Superior temporal gyrus (tissue), 1 donor: Measurements from ENCODE around the gene GFY.
"Not testable (repeated sequence)": the region's sequence is repeated elsewhere in the genome, so short reads cannot be mapped to it uniquely, and the experiment has no call there.

Experiments used
- DNase-seq: peaks from one replicate; pipeline ENCODE4 v3.0.0-alpha.2; 2016; ENCODE audit errors: extremely low spot score

GFY gene

DNA sequence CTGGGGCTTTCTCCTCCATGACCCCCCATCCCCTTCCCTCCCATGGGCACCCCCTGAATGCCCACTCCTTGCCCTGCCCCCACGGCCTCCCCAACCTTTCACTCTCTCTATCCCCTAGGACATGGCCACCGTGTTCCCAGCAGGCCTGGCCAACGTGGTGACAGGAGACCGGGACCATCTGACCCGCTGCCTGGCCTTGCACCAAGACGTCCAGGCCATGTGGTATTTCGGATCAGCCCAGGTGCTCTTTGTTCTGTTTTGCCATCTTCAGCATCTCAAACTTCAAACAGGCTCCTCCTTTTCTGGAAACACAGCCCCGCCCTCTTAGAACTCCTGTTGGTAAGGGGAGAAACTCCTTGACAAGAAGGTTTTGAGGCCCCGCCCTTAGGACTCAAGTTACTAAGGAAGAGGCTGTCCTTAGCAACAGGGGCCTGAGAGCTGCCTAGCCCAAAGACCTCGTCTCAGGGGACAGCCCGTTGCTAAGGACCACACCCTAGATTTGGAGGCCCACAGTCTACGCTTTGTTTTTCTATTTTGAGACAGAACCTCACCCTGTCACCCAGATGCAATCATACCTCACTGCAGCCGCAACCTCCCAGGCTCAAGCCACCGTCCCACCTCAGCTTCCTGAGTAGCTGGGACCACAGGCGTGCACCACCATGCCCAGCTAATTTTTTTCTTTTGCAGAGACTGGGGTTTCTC, 43.7 kb downstream of the GFY start:
- DNase-seq, result no peak

DNA sequence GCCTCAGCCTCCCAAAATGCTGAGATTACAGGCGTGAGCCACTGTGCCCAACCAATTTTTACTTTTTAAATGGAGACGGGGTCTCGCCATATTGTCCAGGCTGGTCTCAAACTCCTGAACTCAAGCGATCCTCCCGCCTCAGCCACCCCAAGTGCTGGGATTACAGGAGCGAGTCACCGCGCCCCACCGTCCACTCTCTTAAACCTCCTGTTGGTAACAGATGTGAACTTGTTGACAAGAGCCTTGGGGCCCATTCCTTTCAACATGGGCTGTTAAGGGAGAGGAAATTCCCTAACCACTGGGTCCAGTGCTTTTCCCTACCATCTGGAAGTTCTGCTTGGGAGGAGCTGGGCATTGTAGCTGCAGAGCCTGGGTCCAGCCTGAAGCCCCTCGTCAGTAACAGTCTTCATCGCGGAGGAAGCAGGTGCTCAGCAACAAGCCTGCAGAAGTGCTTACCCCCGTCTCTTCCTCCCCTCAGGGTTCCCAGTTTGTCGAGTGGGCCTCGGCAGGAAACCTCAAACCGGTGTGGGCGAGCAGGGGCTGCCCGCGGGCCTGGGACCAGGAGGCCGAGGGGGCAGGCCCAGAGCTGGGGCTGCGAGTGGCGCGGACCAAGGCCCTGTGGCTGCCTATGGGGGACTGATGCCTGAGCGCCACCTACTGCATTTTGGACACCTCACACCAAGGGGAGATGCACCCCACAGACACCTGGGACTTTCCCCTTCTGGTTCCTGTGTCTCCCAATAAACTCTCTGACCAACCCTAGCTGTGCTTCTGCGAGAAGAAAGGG, 44.8 kb downstream of the GFY start:
- DNase-seq, result no peak

GRCh38 chr19:49470615-49470978, 45.4 kb downstream of the GFY start:
- DNase-seq, result no peak

- DNase-seq, result no peak
Observed at GRCh38 chr19:49472936-49473335, 47.7 kb downstream of the GFY start.

GRCh38 chr19:49473501-49473867, 48.3 kb downstream of the GFY start:
- DNase-seq, result not testable (repeated sequence)

DNA sequence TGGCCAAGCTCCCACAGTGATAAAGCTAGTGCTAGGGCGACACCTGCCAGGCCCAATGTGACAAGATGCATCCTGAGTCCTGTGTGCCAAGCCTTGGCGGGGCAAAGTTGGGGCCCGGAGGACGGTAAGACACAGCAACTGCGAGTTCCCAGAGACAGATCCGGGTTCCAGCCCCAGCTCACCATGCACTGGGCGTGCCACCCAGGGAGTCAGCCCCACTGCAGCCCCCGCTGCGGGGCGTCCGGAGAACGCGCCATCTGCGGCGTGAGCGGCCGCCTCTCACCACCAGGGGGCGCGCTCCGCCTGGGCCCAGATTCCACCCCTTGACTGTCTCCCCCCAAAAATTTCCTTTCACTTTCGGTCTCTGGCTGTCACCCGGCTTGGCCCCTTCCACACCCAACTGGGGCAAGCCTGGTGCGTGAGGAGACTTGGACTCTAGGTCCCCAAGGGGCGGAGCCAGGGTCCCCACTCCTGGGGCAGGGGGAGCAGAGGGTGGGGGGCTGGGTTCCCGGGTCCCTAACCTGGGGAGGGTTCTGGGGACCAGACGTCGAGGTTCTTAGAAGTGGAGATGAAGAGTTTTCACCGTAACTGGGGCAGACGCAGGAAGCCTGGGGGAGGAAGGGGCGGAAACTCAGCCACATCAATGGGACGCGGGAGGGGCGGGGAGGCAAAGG, 48.8 kb downstream of the GFY start, which contains the start of gene FLT3LG:
FLT3LG (plus strand) TSS at position 348 of the 674 bp plus-strand sequence. CDS start 425 bp downstream, outside the sequence.
- DNase-seq, result peak; percentile 60

- DNase-seq, result no peak
Observed at GRCh38 chr19:49474542-49474924, 49.3 kb downstream of the GFY start.

DNA sequence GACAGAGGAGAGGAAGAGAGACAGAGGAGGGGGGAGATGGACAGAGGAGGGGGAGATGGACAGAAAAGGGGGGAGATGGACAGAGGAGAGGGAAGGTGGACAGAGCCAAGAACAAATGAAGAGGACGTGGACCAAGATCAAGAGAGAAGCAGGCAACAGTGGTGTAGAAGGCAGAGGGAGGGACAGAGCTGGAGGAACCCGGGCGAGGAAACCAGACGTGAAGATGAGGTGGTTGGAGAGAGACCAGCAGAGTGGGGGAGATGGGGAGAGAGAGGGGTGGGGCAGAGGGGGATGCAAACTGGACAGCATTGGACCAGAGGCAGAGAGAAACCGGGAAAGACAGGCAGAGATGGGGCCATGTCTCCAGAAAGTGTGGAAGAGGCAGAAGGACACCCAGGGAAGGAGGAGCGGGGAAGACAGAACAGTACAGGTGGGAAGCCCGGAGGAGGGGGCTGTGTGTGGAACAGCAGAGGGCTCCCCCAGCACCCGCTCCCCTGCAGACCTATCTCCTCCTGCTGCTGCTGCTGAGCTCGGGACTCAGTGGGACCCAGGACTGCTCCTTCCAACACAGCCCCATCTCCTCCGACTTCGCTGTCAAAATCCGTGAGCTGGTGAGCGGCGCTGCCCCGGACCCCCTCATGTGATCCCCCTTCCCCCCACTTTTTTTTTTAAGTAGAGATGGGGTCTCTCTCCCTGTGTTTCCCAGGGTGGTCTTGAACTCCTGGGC, 50.2 kb downstream of the GFY start:
- no peak for DNase-seq

DNA sequence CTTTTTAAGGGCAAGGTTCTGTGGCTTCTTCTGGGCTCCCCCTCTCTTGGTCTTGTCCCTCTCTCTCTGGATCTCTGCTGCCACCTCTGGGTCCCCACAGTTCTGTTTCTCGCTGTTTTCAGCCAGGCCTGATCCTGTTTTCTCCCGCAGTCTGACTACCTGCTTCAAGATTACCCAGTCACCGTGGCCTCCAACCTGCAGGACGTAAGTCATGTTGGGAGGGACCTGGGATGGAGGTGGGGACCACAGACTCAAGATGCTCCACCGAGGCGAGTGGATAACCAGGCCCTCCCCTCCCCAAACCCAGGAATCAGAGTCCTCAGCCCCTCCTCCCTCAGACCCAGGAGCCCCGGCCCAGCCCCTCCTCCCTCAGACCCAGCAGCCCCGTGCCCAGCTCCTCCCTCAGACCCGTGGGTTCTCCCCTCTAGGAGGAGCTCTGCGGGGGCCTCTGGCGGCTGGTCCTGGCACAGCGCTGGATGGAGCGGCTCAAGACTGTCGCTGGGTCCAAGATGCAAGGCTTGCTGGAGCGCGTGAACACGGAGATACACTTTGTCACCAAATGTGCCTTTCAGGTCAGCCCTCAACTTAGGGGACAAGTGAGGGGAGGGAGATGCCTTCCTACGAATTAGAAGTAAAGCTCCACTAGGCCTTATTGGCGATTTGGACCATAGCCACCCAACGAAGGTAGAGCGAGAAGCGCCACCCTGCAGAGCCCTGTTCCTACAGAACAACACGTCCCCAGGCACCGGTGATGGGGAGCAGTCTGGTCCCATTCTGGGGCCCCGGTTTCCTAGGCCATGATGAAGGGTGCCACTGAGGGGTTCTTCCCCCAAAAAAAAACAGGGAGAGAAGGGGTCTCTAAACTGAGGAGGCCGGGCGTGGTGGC, 51.0 kb downstream of the GFY start:
- DNase-seq, result no peak
